ENCODE measurements around the gene ZACN.

ZACN gene

GRCh38 chr17:76049239-76049638 is 29.7 kb upstream of the ZACN start:
- TF ChIP-seq, protein P1, sequence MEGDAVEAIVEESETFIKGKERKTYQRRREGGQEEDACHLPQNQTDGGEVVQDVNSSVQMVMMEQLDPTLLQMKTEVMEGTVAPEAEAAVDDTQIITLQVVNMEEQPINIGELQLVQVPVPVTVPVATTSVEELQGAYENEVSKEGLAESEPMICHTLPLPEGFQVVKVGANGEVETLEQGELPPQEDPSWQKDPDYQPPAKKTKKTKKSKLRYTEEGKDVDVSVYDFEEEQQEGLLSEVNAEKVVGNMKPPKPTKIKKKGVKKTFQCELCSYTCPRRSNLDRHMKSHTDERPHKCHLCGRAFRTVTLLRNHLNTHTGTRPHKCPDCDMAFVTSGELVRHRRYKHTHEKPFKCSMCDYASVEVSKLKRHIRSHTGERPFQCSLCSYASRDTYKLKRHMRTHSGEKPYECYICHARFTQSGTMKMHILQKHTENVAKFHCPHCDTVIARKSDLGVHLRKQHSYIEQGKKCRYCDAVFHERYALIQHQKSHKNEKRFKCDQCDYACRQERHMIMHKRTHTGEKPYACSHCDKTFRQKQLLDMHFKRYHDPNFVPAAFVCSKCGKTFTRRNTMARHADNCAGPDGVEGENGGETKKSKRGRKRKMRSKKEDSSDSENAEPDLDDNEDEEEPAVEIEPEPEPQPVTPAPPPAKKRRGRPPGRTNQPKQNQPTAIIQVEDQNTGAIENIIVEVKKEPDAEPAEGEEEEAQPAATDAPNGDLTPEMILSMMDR (IDR thresholded peaks at IDR 0.05; ENCODE audit: low read depth, low read length), result no peak
- no peak overlapping the region for H3K4me3 ChIP-seq (ENCODE audit: low read depth, low read length)

- TF ChIP-seq, protein P1 (IDR thresholded peaks at IDR 0.05; ENCODE audit: low read depth, low read length), result no peak
These were observed 29.0 kb upstream of the ZACN start for GRCh38 chr17:76049836-76050537.

GRCh38 chr17:76050538-76051467 is 28.2 kb upstream of the ZACN start:
- TF ChIP-seq, protein P1 (IDR thresholded peaks at IDR 0.05; ENCODE audit: low read depth, low read length), result no peak
- no peak overlapping the region for H3K4me3 ChIP-seq (ENCODE audit: low read depth, low read length)

More at GRCh38 chr17:76049836-76050537, 29.0 kb upstream of the ZACN start:
- no peak overlapping the region for H3K4me3 ChIP-seq (ENCODE audit: low read depth, low read length)

- no peak overlapping the region for H3K4me3 ChIP-seq (ENCODE audit: low read depth, low read length)
These were observed 27.4 kb upstream of the ZACN start for GRCh38 chr17:76051561-76051960.

DNA sequence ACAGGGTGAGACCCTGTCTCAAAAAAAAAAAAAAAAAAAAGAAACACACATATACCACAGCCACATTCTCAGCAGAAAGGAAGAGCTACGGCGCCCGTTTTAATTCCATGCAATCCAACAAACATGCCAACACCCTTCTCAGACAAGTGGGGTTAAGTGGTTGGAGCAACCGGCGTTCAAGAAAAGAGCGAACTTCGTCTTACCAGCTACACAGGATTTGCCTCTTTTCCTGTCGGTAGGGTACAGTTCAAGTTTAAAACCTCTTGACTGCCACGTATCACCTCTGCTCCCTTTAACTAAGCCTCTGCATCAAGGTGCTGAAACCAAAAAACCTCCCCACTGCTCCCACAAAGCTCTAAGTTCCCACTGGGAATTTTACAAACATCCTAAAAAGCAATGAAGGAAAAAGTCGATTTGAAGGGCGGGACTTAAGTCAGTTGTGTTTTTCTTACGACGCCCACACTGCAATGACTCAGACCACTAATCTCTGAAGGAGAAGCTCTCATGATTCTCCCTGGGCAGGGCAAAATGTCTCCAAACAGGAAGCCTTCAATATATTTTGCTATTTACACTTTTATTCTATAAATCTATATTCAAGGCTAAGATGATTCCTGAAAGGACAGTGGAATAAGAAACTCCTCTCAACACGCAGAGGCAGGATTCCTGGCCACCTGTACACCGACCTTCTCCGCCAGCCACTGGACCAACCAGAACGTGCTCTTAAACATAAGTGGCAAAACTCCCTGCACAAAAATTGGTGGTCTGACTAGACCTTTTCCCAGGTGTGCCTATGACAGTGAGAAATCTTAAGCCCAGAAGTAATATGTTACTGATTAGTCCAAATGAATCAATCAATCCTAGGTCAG is 25.5 kb upstream of the ZACN start:
- H3K4me3 ChIP-seq (ENCODE audit: low read depth, low read length), result no peak overlapping the region
- TF ChIP-seq, protein P1 (IDR thresholded peaks at IDR 0.05; ENCODE audit: low read depth, low read length), result no peak

More at GRCh38 chr17:76051561-76051960, 27.4 kb upstream of the ZACN start:
- TF ChIP-seq, protein P1 (IDR thresholded peaks at IDR 0.05; ENCODE audit: low read depth, low read length), result no peak

DNA sequence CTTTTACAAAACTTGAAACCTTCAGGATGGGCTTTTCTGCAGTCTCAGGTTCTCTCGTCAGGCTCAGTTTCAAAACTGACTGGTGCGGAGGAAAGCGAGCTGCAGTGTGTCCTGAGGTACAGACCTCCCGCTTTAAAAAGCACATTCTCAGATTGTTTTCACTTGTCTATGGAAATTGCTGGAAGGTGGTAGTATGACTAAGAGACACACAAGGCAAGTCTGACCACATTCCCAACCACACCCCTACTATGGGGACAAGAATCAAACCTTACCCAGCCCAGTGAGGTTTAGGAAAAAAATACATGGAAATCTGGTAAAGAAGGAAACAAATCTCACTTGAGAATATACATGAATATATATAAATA is 24.9 kb upstream of the ZACN start:
- H3K4me3 ChIP-seq (ENCODE audit: low read depth, low read length), result no peak overlapping the region
- TF ChIP-seq, protein P1 (IDR thresholded peaks at IDR 0.05; ENCODE audit: low read depth, low read length), result no peak
